ENCODE data around the gene FHIT. TPM values are rescaled to one million over a fixed set of nuclear protein-coding genes. Genes with fewer than 3 reads are reported as not detected.

Gene FHIT
- total and polyA plus RNA-seq, 2 of the 4 experiments (the other 2 are of a cell fraction), result 0.07 TPM; not detected in 1

GRCh38 chr3:60323180-60323579 lies 928.1 kb downstream of the FHIT start:
- DNase-seq, result no peak
- no peak overlapping the region for H3K4me3 ChIP-seq (ENCODE audit: insufficient read depth, low read depth, low read length)
- POLR2A ChIA-PET (ENCODE audit: unreplicated experiment), result no interaction called here
- no peak overlapping the region for H3K27ac ChIP-seq (ENCODE audit: insufficient read depth, low read length)
- no peak overlapping the region for H2AFZ ChIP-seq (replicated peaks; ENCODE audit: low read length, poor library complexity)
- H2BK20ac ChIP-seq (ENCODE audit: low read depth, low read length), result no peak overlapping the region
- no peaks in the 10 kb centered on the region for H3K36me3 ChIP-seq (ENCODE audit: control insufficient read depth, insufficient read depth, low read length)
- TF ChIP-seq CTCF (conservative IDR thresholded peaks at IDR 0.05; ENCODE audit: low read depth, low read length) (no peak), MAFK (IDR thresholded peaks at IDR 0.05; ENCODE audit: low read depth, low read length) (no peak), SMC3 (IDR thresholded peaks at IDR 0.05; ENCODE audit: low read depth, low read length) (no peak), CEBPB (IDR thresholded peaks at IDR 0.05; ENCODE audit: low read depth, low read length) (no peak), FOS (IDR thresholded peaks at IDR 0.05; ENCODE audit: low read depth, low read length) (no peak), RCOR1 (IDR thresholded peaks at IDR 0.05; ENCODE audit: insufficient replicate concordance, low read length) (no peak), RAD21 (IDR thresholded peaks at IDR 0.05; ENCODE audit: low read length) (no peak), ELK1 (IDR thresholded peaks at IDR 0.05; ENCODE audit: borderline replicate concordance, low read depth, low read length) (no peak), BHLHE40 (IDR thresholded peaks at IDR 0.05; ENCODE audit: low read depth, low read length) (no peak), CHD1 (IDR thresholded peaks at IDR 0.05; ENCODE audit: low read depth, low read length) (no peak), MXI1 (IDR thresholded peaks at IDR 0.05; ENCODE audit: borderline replicate concordance, low read depth, low read length) (no peak), MAZ (IDR thresholded peaks at IDR 0.05; ENCODE audit: borderline replicate concordance, low read depth, low read length) (no peak), RFX5 (IDR thresholded peaks at IDR 0.05; ENCODE audit: low read depth, low read length) (no peak), NFE2L2 (IDR thresholded peaks at IDR 0.05; ENCODE audit: low read depth, low read length) (no peak), POLR2A (IDR thresholded peaks at IDR 0.05; ENCODE audit: low read depth, low read length) (no peak), USF2 (IDR thresholded peaks at IDR 0.05; ENCODE audit: low read depth, low read length) (no peak)
- no peak overlapping the region for H3K4me2 ChIP-seq (ENCODE audit: low read depth, low read length)
- no peak overlapping the region for H2BK5ac ChIP-seq (ENCODE audit: low read depth, low read length, poor library complexity, severe bottlenecking)
- no peak overlapping the region for H4K5ac ChIP-seq (ENCODE audit: low read depth, low read length)
- no peaks in the 10 kb centered on the region for H4K20me1 ChIP-seq (ENCODE audit: insufficient read depth, low read length)
- CTCF ChIA-PET, result interaction anchor here (1.0 kb wide), 1 partner anchor 11 kb away, joined by 3 read pairs; no protein-coding TSS in a partner anchor
- H3K14ac ChIP-seq (replicated peaks; ENCODE audit: low read depth, low read length), result no peak overlapping the region
- H3K9ac ChIP-seq (ENCODE audit: low read depth, low read length), result no peak overlapping the region
- H4K8ac ChIP-seq (ENCODE audit: low read depth in 2 of 2, low read length in 2 of 2), result no peak overlapping the region
- dilution Hi-C loops (cut with HindIII; ENCODE audit: low sequenced_read_pairs, unreplicated experiment), result no loop called here
- no peak overlapping the region for H2BK15ac ChIP-seq (ENCODE audit: low read depth, low read length)
- peaks cover 3% of the 10 kb centered on the region; the same call in 1 of the 2 replicates for H3K27me3 ChIP-seq (ENCODE audit: control insufficient read depth, insufficient read depth, low read length)
- H3K23ac ChIP-seq (ENCODE audit: low read depth, low read length), result no peak overlapping the region
- H3K56ac ChIP-seq (ENCODE audit: extremely low read depth, insufficient read depth, low read length), result no peak overlapping the region
- no peak overlapping the region for H2AK9ac ChIP-seq (replicated peaks; ENCODE audit: low read depth, low read length, poor library complexity)
- H3K18ac ChIP-seq (ENCODE audit: low read depth, low read length), result no peak overlapping the region
- H3K9me1 ChIP-seq (ENCODE audit: insufficient read depth, low read length), result no peaks in the 10 kb centered on the region
- in situ Hi-C loops (cut with MboI; ENCODE audit: low sequenced_read_pairs), result no loop called here
- BruUV-seq (replicated peaks), result no TSS peak
- no peaks in the 10 kb centered on the region for H3K4me1 ChIP-seq (ENCODE audit: control insufficient read depth, insufficient read depth, low read length)
- no peak overlapping the region for H2AK5ac ChIP-seq (ENCODE audit: low read depth, low read length)
- H3K4ac ChIP-seq (ENCODE audit: low read depth, low read length), result no peak overlapping the region
- intact Hi-C loops (cut with micrococcal nuclease), result no loop called here
- no peak overlapping the region for H2BK120ac ChIP-seq (ENCODE audit: low read depth, low read length)
- no peaks in the 10 kb centered on the region for H3K79me1 ChIP-seq (ENCODE audit: low read depth in 1 of 2, low read length in 2 of 2)
- no peaks in the 10 kb centered on the region for H3K9me3 ChIP-seq (ENCODE audit: control insufficient read depth, insufficient read depth, low read length)
- no CpG with 5 or more reads among the region's 7 CpGs for WGBS, 2 experiments (ENCODE audit: extremely low coverage in 2 of 2, insufficient read length in 1 of 2)
- H4K91ac ChIP-seq (ENCODE audit: insufficient read depth, low read depth, low read length), result no peak overlapping the region
- no peak for ATAC-seq (ENCODE audit: low read depth)
